Measurements from ENCODE around the gene CHST13. TPM values are rescaled to one million over a fixed set of nuclear protein-coding genes. Genes with fewer than 3 reads are reported as not detected.
"Not testable (repeated sequence)": the region's sequence is repeated elsewhere in the genome, so short reads cannot be mapped to it uniquely, and the experiment has no call there.

The CHST13 gene
- total RNA-seq, 4 donors from 2014 or later: 0.32 TPM; not detected in 3

DNA sequence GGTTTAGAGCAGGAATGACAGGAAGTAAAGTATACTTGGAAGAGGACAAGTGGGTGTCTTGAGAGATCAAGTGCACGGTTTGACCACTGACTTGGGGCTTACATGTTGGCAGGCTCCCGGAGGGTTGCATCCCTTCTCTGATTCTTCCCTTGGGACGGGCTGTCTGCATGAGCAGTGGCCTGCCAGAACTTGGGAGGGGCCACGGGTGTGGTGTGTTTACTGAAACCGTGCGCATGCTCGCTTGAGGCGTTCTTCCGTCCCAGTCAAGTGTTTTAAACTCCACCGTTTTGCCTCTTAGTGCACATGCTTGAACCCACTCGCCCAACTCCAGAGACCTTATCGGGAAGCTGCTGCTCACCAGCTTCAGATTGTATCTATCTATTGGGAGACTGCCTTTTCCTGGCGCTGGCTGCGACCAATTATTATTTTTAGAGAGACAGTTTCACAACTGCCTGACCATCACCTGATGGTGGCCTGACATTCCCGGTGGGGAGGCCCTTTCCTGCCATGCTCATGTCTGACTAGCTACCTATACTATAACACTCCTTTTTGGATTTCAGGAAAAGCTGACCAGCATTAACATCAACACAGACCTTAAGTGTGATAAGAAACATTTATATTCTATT, 49.6 kb downstream of the CHST13 start:
- WGBS, 2 donors: 47 to 54% methylated on average over 15 of the region's 15 CpGs
- TF ChIP-seq, protein P1, sequence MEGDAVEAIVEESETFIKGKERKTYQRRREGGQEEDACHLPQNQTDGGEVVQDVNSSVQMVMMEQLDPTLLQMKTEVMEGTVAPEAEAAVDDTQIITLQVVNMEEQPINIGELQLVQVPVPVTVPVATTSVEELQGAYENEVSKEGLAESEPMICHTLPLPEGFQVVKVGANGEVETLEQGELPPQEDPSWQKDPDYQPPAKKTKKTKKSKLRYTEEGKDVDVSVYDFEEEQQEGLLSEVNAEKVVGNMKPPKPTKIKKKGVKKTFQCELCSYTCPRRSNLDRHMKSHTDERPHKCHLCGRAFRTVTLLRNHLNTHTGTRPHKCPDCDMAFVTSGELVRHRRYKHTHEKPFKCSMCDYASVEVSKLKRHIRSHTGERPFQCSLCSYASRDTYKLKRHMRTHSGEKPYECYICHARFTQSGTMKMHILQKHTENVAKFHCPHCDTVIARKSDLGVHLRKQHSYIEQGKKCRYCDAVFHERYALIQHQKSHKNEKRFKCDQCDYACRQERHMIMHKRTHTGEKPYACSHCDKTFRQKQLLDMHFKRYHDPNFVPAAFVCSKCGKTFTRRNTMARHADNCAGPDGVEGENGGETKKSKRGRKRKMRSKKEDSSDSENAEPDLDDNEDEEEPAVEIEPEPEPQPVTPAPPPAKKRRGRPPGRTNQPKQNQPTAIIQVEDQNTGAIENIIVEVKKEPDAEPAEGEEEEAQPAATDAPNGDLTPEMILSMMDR (IDR thresholded peaks at IDR 0.05): no peak
- TF ChIP-seq POLR2A (IDR thresholded peaks at IDR 0.05): no peak
- peak; percentile 31 to 84 for DNase-seq (ENCODE audit: low spot score in 2 of 2)
- intact Hi-C loops (cut with DNase I; ENCODE audit: low total_unique reads): no loop called here
- H3K4me3 ChIP-seq (ENCODE audit: low read depth, poor library complexity, severe bottlenecking): no peak overlapping the region

DNA sequence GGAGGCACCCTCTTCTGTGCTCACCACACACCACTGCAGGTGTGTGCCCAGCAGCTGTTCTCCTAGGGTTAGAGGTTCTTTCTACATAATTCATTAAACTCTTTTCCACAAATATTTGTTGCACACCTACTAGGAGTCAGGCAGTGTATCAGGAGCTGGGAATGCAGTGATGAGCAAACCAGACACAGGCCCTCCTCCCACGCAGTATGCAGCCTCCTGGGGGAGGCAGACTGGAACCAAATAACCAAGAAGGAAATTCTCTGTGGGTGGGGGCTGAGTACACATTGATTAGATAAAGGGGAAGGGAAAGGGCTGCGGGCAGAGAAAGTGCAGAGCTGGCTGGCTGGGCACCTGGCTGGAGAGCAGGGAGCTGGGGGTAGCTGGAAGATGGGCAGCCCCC, 53.3 kb downstream of the CHST13 start:
- intact Hi-C loops (cut with DNase I; ENCODE audit: low total_unique reads): no loop called here
- 84 to 91% methylated on average over 2 of the region's 2 CpGs for WGBS, 2 donors
- TF ChIP-seq, protein P1 (IDR thresholded peaks at IDR 0.05): no peak
- TF ChIP-seq POLR2A (IDR thresholded peaks at IDR 0.05): no peak
- DNase-seq (ENCODE audit: low spot score in 2 of 2): no peak
- no peak overlapping the region for H3K4me3 ChIP-seq (ENCODE audit: low read depth, poor library complexity, severe bottlenecking)

DNA sequence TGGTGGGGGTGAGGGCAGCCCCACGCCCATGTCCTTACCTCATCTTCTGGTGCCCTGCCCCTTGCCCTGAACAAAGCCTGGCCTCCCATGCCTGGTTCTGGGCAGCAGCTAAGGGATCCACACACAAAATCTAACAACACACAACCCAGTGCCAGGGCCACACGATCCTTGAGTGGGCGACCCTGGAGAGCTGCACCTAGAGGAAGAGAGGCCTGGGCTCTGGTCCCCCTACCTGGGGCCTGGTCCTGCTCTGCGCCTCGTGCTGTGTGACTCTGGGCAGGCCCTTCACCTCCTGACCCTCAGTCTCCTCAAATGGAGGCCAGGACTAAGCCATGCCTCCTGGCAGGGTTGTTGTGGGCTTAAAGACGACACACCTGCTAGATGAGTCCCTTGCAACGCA, 54.7 kb downstream of the CHST13 start:
- TF ChIP-seq POLR2A (IDR thresholded peaks at IDR 0.05): no peak
- TF ChIP-seq, protein P1 (IDR thresholded peaks at IDR 0.05): no peak
- intact Hi-C loops (cut with DNase I; ENCODE audit: low total_unique reads): no loop called here
- no peak overlapping the region for H3K4me3 ChIP-seq (ENCODE audit: low read depth, poor library complexity, severe bottlenecking)
- WGBS, 2 donors: 86 to 93% methylated on average over 7 of the region's 7 CpGs
- DNase-seq (ENCODE audit: low spot score in 2 of 2): no peak

DNA sequence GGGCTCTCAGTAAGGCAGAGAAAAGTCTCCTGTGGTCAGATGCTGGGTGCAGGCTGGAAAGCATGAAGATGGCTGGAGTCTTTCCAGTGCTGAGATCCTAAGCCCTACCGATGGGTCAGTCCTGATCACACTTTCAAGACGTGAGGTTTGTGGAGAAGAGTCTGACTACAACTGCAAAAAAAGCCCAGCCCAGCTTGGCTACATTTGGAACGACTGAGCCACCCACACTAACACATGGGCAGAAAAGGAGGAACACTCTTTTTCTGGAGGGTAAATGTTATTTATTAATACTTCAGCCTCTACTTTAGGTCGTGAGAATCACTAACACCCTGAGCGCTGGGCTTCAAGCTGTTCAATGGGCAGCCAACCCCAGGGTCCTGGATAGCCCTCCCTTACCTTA, 56.8 kb downstream of the CHST13 start:
- H3K4me3 ChIP-seq (ENCODE audit: low read depth, poor library complexity, severe bottlenecking): no peak overlapping the region
- no peak for DNase-seq (ENCODE audit: low spot score in 2 of 2)
- WGBS, 2 donors: 76 to 81% methylated on average over 5 of the region's 5 CpGs
- intact Hi-C loops (cut with DNase I; ENCODE audit: low total_unique reads): no loop called here
- no peak for TF ChIP-seq POLR2A (IDR thresholded peaks at IDR 0.05)
- TF ChIP-seq, protein P1 (IDR thresholded peaks at IDR 0.05): no peak

DNA sequence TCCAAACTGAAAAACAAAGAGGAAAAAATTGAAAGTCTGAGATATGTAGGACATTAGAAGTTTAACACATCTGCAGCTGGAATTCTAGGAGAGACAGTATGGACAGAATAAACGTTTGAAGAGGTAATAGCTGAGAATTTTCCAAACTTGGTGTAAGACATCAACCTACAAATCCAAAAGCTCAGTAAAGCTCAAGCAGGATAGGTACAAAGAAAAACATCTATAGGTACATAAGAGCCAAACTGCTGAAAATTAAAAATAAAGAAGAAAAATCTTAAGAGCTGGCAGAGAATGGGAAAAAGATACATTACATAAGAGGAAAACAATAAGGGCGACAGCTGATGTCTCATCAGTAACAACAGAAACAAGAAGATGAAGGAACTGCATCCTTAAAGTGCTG, 57.6 kb downstream of the CHST13 start:
- TF ChIP-seq POLR2A (IDR thresholded peaks at IDR 0.05): no peak
- TF ChIP-seq, protein P1 (IDR thresholded peaks at IDR 0.05): no peak
- no peak for DNase-seq (ENCODE audit: low spot score in 2 of 2)
- intact Hi-C loops (cut with DNase I; ENCODE audit: low total_unique reads): no loop called here
- H3K4me3 ChIP-seq (ENCODE audit: low read depth, poor library complexity, severe bottlenecking): no peak overlapping the region
- 82 to 85% methylated on average over 2 of the region's 2 CpGs for WGBS, 2 donors

DNA sequence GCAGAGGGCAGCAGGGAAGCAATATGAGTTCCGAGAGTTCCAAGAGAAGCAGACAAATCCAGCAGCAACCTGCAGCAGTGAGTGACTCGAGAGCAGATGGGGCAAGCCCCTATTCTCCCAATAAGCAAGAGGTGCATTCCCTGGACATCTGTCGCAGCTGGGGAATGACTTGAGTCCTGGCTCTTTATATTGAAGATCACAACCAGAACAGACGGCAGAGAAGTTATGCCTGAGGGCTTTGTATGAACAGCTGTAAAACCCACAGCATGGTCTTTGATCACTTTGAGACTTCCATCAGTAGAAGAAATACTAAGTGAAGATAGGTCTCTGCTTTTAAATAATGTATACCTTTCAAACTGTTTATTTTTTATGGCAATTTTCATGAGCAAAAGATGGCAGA, 58.4 kb downstream of the CHST13 start:
- no peak overlapping the region for H3K4me3 ChIP-seq (ENCODE audit: low read depth, poor library complexity, severe bottlenecking)
- DNase-seq (ENCODE audit: low spot score in 2 of 2): no peak
- intact Hi-C loops (cut with DNase I; ENCODE audit: low total_unique reads): no loop called here
- TF ChIP-seq, protein P1 (IDR thresholded peaks at IDR 0.05): no peak
- no peak for TF ChIP-seq POLR2A (IDR thresholded peaks at IDR 0.05)
- 52 to 55% methylated on average over 4 of the region's 4 CpGs for WGBS, 2 donors

DNA sequence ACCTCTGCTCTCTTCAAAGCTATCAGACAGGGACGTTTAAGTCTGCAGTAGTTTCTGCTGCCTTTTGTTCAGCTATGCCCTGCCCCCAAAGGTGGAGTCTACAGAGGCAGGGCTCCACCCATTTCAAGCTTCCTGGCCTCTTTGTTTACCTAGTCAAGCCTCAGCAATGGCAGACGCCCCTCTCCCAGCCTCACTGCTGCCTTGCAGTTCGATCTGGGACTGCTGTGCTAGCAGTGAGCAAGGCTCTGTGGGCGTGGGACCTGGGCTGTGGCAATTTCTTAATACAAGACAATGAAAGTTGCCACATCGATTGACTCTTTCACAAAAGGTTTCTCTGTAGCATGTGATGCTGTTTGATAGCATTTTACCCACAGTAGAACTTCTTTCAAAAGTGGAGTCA, 67.6 kb downstream of the CHST13 start:
- intact Hi-C loops (cut with DNase I; ENCODE audit: low total_unique reads); DNase-seq (ENCODE audit: low spot score in 2 of 2); H3K4me3 ChIP-seq (ENCODE audit: low read depth, poor library complexity, severe bottlenecking): not testable (repeated sequence)
- WGBS, 2 donors: 69 to 70% methylated on average over 5 of the region's 5 CpGs

All from lower leg skin (tissue), 4 donors.